DMS114 treated with DMSO at 0.1 percent for 48 hours (cell line): ENCODE measurements around the gene IRF2BPL.

Source experiments
- DNase-seq: peaks from one replicate; lab custom pipeline; 2025; ENCODE audit not compliant: unreplicated experiment; lab: John Stamatoyannopoulos, UW

Gene IRF2BPL

GRCh38 chr14:76993752-76994151 lies 34.8 kb downstream of the IRF2BPL start:
- no peak for DNase-seq

GRCh38 chr14:76990084-76990483 lies 38.4 kb downstream of the IRF2BPL start:
- no peak for DNase-seq

DNA sequence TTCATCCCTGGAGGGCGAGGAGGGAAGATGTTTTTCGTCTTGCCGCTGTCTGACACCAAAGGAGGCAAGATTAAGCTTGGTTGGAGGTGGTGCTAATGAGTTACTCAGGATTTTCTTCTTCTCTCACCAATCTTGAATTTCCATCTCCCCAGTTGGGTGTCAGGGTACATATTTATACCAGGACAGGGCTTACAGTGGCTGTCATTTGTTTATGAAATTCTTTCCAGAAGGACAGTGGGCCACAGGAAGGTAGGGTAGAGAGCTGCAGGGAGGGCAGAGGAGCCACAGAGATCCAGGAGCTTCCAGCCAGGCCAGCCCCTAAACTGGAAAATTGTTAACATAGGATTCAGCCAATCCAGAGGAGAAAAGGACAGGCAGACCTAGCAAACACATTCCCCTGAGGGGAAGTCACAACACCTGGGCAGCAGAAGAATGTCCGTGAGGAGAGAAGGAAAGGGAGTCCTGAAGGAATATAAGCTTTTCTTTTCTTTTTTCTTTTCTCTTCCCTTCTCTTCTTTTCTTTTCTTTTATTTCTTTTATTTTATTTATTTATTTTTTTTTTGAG lies 40.5 kb downstream of the IRF2BPL start:
- no peak for DNase-seq

GRCh38 chr14:76986231-76986565 lies 42.3 kb downstream of the IRF2BPL start:
- DNase-seq: no peak

DNA sequence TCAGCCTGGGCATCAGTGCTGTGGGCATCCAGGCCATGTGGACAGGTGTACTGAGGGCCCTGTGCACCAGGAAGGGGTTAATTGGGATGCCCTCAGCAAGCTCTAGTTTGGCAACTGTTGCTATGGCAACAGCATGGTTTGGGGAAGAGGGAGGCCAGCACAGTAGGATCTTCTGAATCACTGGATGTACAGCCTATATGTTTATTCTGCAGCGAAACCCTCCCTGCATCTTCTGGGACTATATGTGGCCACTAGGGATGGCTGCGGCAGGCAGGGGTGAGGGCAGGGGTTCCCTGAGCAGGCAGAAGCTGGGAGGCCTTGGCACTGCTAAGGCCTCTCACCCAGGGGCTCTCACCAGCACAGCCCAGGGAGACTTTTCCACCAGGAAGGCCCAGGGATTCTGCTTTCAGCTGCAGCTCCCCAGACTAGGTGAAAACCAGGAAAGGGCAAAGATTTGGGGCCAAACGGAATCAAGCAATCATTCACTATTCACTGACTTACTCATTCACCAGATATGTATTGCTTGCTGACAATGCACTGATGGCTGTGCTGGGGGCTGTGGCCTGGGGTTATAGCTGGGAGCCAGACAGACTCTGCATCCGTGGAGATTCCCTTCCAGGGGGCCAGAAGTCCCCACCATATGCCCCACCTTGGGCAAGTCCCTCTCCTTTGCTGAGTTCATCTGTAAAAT lies 42.8 kb downstream of the IRF2BPL start:
- no peak for DNase-seq

- DNase-seq: no peak
Measured at GRCh38 chr14:76984787-76985375, 43.6 kb downstream of the IRF2BPL start.

- no peak for DNase-seq
Measured at GRCh38 chr14:76984297-76984696, 44.2 kb downstream of the IRF2BPL start.

DNA sequence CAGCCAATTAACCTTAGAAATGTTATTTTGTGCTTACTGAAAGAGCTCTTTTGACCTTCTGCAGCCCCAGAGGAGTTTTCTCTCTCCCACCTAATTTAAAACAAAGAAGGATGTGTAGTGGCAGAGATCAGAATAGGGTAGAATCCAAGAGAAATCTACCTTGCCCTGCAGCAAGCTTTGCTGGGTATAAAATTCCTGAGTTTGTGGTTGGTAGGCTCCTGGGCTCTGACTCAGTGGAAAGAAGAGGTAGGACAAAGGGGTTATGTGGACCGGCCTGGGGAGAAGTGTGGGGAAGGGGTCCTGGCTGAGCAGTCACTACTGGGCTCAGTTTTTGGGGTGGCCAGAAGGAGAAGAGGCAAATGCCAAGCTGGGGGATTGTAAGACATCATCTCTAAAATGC lies 46.8 kb downstream of the IRF2BPL start:
- no peak for DNase-seq

GRCh38 chr14:76977793-76978720 lies 50.5 kb downstream of the IRF2BPL start:
- DNase-seq: no peak

GRCh38 chr14:76976240-76977005 lies 52.1 kb downstream of the IRF2BPL start:
- DNase-seq: no peak

DNA sequence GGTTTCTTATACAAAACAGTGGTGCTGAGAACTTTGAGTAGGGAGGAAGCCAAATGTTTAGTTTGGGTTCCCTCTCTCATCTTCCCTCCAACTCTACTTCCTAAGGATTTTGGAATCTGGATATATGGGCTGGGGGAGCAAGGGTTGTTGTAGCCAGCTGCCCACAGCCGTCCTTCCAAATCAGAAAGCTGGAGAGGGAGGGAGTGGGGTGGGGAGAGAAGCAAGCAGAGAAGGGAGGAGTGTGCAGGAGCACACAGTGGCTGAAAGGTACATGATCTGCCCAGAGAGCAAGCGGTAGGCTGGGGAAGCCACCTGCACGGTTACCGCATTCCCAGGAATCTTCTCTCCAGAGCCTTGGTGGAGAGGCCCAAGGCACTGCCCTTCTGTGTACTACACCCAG lies 52.7 kb downstream of the IRF2BPL start:
- no peak for DNase-seq

DNA sequence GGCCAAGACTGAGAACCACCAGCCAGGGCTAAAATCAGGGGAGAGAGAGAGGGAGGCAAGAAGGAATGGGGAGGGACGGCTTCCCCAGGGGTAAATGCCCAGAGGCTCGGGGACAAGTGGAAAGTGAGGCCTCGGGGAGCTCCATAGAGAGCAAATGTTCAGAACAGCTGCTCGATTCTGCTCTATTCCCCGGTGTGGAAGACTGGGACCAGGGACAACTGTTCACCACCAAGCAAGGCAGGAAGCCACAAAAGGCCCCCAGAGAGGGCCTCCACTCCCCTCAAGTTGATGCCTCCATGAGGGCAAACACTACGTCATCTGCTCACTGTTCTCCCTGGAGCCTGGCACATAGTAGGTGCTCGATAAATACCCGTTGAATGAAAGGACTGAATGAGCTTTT lies 53.5 kb downstream of the IRF2BPL start:
- DNase-seq: no peak
